IMR-90 (cell line): Measurements from ENCODE around the gene B4GALT1. TPM values are rescaled to one million over a fixed set of nuclear protein-coding genes. Genes with fewer than 3 reads are reported as not detected.

Experiments used
- ATAC-seq: fragments of 200-7000 bp; cut with Tn5 transposase; 2 replicates; pipeline ENCODE4 v1.9.1; 2020; ENCODE audit warnings: low read depth, mild to moderate bottlenecking, moderate library complexity
- BruUV-seq: library from RNA; stranded (reverse); fragments of 400-500 nt; replicated peaks from 2 replicates; lab custom pipeline; 2021; lab: Mats Ljungman, UMichigan
- CTCF ChIA-PET: fragments of 300-600 bp; formaldehyde crosslinking; extraction: SDS; loops from one replicate; lab custom pipeline; 2021; ENCODE audit warnings: antibody characterized with exemption; lab: Yijun Ruan, JAX
- POLR2A ChIA-PET: fragments of 300-600 bp; sonication (Branson Sonifier 250); formaldehyde crosslinking; loops from one replicate; lab custom pipeline; 2022; ENCODE audit warnings: antibody characterized with exemption; ENCODE audit not compliant: unreplicated experiment; lab: Charles Lee
- DNase-seq: peaks from one replicate; pipeline ENCODE4 v3.0.0; 2013
- H2AFZ ChIP-seq: replicated peaks from 2 replicates; pipeline ENCODE3; 2013; ENCODE audit warnings: low read length, mild to moderate bottlenecking; ENCODE audit not compliant: poor library complexity
- H2AK5ac ChIP-seq: 2 replicates; pipeline ENCODE4 v1.6.1; 2013; ENCODE audit warnings: low read depth, low read length, inconsistent platforms
- H2AK9ac ChIP-seq: replicated peaks from 2 replicates; pipeline ENCODE3; 2013; ENCODE audit warnings: mild to moderate bottlenecking, low read depth, low read length, moderate library complexity; ENCODE audit not compliant: poor library complexity
- H2BK120ac ChIP-seq: 2 replicates; pipeline ENCODE4 v1.6.1; 2013; ENCODE audit warnings: low read depth, low read length, inconsistent platforms
- H2BK15ac ChIP-seq: 3 replicates; pipeline ENCODE4 v1.6.1; 2013; ENCODE audit warnings: low read depth, low read length, inconsistent platforms
- H2BK20ac ChIP-seq: 2 replicates; pipeline ENCODE4 v1.6.1; 2013; ENCODE audit warnings: low read depth, mild to moderate bottlenecking, inconsistent platforms, low read length, moderate library complexity
- H2BK5ac ChIP-seq: 2 replicates; pipeline ENCODE4 v1.6.1; 2013; ENCODE audit warnings: mild to moderate bottlenecking, low read depth, low read length, inconsistent platforms; ENCODE audit not compliant: poor library complexity, severe bottlenecking
- H3K14ac ChIP-seq: replicated peaks from 2 replicates; pipeline ENCODE4 v1.6.1; 2013; ENCODE audit warnings: low read depth, low read length, inconsistent platforms
- H3K18ac ChIP-seq: 2 replicates; pipeline ENCODE4 v1.6.1; 2013; ENCODE audit warnings: low read depth, low read length, control low read depth
- H3K23ac ChIP-seq: 2 replicates; pipeline ENCODE4 v1.6.1; 2013; ENCODE audit warnings: low read depth, low read length, inconsistent platforms
- H3K27ac ChIP-seq: 2 replicates; pipeline ENCODE4 v1.5.1; 2013; ENCODE audit warnings: mild to moderate bottlenecking, control low read depth, low read length; ENCODE audit not compliant: insufficient read depth
- H3K27me3 ChIP-seq: 2 replicates; pipeline ENCODE4 v1.6.1; 2013; ENCODE audit warnings: low read length; ENCODE audit not compliant: control insufficient read depth, insufficient read depth
- H3K36me3 ChIP-seq: 2 replicates; pipeline ENCODE4 v1.6.1; 2013; ENCODE audit warnings: low read length, mixed read lengths; ENCODE audit not compliant: control insufficient read depth, insufficient read depth
- H3K4ac ChIP-seq: 2 replicates; pipeline ENCODE4 v1.6.1; 2013; ENCODE audit warnings: low read depth, low read length, inconsistent platforms
- H3K4me1 ChIP-seq: 2 replicates; pipeline ENCODE4 v1.6.1; 2013; ENCODE audit warnings: low read length, mixed read lengths; ENCODE audit not compliant: control insufficient read depth, insufficient read depth
- H3K4me2 ChIP-seq: 2 replicates; pipeline ENCODE4 v1.6.1; 2013; ENCODE audit warnings: low read depth, mild to moderate bottlenecking, control low read depth, low read length, moderate library complexity
- H3K4me3 ChIP-seq: 2 replicates; pipeline ENCODE4 v1.5.1; 2013; ENCODE audit warnings: low read depth, mild to moderate bottlenecking, control low read depth, low read length, moderate library complexity; ENCODE audit not compliant: insufficient read depth
- H3K56ac ChIP-seq: 2 replicates; pipeline ENCODE4 v1.6.1; 2013; ENCODE audit warnings: low read length, inconsistent platforms; ENCODE audit not compliant: insufficient read depth; ENCODE audit errors: extremely low read depth
- H3K79me1 ChIP-seq, 2 experiments: 2 replicates each; pipeline ENCODE4 v1.6.1; 2013; ENCODE audit warnings: low read length in 2 of 2, inconsistent platforms in 1 of 2, low read depth in 1 of 2
- H3K9ac ChIP-seq: 2 replicates; pipeline ENCODE4 v1.6.1; 2013; ENCODE audit warnings: low read depth, low read length, control low read depth
- H3K9me1 ChIP-seq: 2 replicates; pipeline ENCODE4 v1.6.1; 2013; ENCODE audit warnings: low read length, inconsistent platforms; ENCODE audit not compliant: insufficient read depth
- H3K9me3 ChIP-seq: 2 replicates; pipeline ENCODE4 v1.6.1; 2013; ENCODE audit warnings: low read length; ENCODE audit not compliant: control insufficient read depth, insufficient read depth
- H4K20me1 ChIP-seq: 2 replicates; pipeline ENCODE4 v1.6.1; 2013; ENCODE audit warnings: low read length, inconsistent platforms; ENCODE audit not compliant: insufficient read depth
- H4K5ac ChIP-seq: 2 replicates; pipeline ENCODE4 v1.6.1; 2013; ENCODE audit warnings: mild to moderate bottlenecking, low read depth, low read length, control low read depth
- H4K8ac ChIP-seq, 2 experiments: 2 replicates each; pipeline ENCODE4 v1.6.1; 2013; ENCODE audit warnings: low read depth in 2 of 2, low read length in 2 of 2, control low read depth in 1 of 2, inconsistent platforms in 1 of 2
- H4K91ac ChIP-seq: 2 replicates; pipeline ENCODE4 v1.6.1; 2013; ENCODE audit warnings: low read depth, low read length, inconsistent platforms; ENCODE audit not compliant: insufficient read depth
- NFE2L2 ChIP-seq: fragments of 150-350 bp; IDR thresholded peaks from 2 replicates; pipeline ENCODE4 v1.6.1; 2016; ENCODE audit warnings: low read depth, mild to moderate bottlenecking, low read length
- WGBS, 2 experiments: methylation state at CpG; one replicate each; pipeline versions ENCODE4 v1.1.5 to v1.1.7; 2013; ENCODE audit warnings: missing lambda C conversion rate in 2 of 2; ENCODE audit not compliant: insufficient read length in 1 of 2; ENCODE audit errors: extremely low coverage in 2 of 2; 5-methylcytosine and 5-hydroxymethylcytosine counted together
- dilution Hi-C: fragments of 300-500 bp; cut with HindIII; formaldehyde crosslinking; loops from one replicate; pipeline ENCODE4 v1.14.3; 2018; ENCODE audit warnings: low sequenced_read_pairs; ENCODE audit not compliant: unreplicated experiment
- in situ Hi-C: fragments of 300-500 bp; cut with MboI; formaldehyde crosslinking; loops from 3 replicates; pipeline ENCODE4 v1.14.3; 2019; ENCODE audit warnings: low sequenced_read_pairs, inconsistent platforms, mixed read lengths
- intact Hi-C: fragments of 100-400 bp; cut with micrococcal nuclease; formaldehyde crosslinking; loops from 2 replicates; pipeline ENCODE4 v1.10.0; 2022
- microRNA-seq, 2 experiments: library from miRNA; stranded (forward) in 1 of 2; unstranded in 1 of 2; fragments of 10-50 nt in 1 of 2; fragments of <30 nt in 1 of 2; gene quantifications in 1 of 2; microRNA quantifications in 1 of 2; one replicate each; pipeline versions ENCODE3 to v1.1.0; 2013 to 2020; ENCODE audit not compliant: insufficient read depth in 1 of 2, insufficient read length in 1 of 2, unreplicated experiment in 1 of 2
- polyA plus RNA-seq, 3 experiments: library from polyadenylated mRNA; depleted of rRNA; stranded (reverse); fragments of >200 nt; gene quantifications; 2 replicates each; pipeline ENCODE4 v1.2.3, GENCODE V29; 2012; ENCODE audit warnings: low replicate concordance in 1 of 3
- small RNA-seq, 5 experiments: library from RNA; depleted of rRNA; stranded (forward); fragments of <200 nt; gene quantifications; one replicate each; pipeline ENCODE3, GENCODE V24; 2012
- total RNA-seq: library from RNA; depleted of rRNA; stranded (reverse); fragments of >200 nt; gene quantifications from 2 replicates; pipeline ENCODE4 v1.2.3, GENCODE V29; 2012; rRNA removed
- TF ChIP-seq, protein P1 (sequence below): fragments of 150-350 bp; IDR thresholded peaks from 2 replicates; pipeline ENCODE4 v1.6.1; 2017; ENCODE audit warnings: mild to moderate bottlenecking, antibody characterized with exemption, low read length, low read depth

The B4GALT1 gene
- total and polyA plus RNA-seq, 2 of the 4 experiments (the other 2 are of a cell fraction): 8.8 to 37.8 TPM

DNA sequence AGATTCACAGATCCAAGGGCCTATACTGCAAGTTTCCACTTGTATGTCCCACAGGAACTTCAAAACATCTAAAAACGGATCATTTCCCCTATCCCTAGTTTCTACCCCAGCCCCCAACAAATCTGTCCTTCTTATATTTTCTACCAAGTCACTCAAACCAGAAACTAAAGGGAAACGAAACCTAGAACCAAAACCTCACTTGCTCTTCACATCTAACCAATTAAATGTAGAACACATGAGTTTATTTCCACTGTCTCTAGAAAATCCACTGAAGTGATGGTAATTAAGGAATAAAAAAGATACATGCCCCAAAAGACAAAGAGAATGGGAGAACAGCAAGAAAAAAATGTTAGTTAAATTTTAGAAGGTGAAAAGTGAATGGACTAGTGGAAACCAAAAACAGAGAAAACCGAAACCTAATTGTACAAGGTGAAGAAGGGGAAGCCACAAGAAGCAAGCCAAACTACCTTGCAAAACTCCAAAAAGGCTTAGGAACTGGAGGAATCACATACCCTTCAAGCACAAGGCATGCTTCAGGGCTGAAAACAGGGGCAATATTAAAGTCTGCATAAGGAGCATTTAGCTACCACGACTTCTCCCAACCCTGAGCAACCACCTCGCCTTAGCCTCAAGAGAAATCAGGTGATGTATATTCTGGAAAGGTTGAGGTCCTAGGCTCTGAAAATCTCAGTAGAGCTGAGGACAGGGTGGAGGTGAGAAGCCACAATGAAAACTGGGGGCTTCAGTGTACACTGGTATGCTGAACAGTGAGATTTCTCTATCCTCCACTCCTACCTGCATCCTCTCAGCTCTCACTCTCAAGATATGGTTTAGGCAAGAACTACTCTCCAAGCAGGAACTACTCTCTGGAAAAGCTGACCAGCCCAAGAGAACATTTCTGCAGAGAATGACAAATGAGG is 101.7 kb downstream of the B4GALT1 start:
- Histone ChIP-seq H3K4me1 (no peaks in the 10 kb centered on the region), H4K5ac (no peak overlapping the region), H3K9me3 (no peaks in the 10 kb centered on the region), H3K79me1 (peaks cover 7 to 18% of the 10 kb centered on the region in 2 experiments), H3K27me3 (no peaks in the 10 kb centered on the region), H2BK120ac (no peak overlapping the region), H3K27ac (no peak overlapping the region), H4K20me1 (peaks cover 4% of the 10 kb centered on the region; the same call in 1 of the 2 replicates), H3K18ac (no peak overlapping the region), H2AFZ (no peak overlapping the region), H3K9me1 (no peaks in the 10 kb centered on the region), H3K23ac (no peak overlapping the region), H3K4me3 (no peak overlapping the region), H4K8ac (no peak overlapping the region), H2BK15ac (no peak overlapping the region), H3K14ac (no peak overlapping the region), H2BK5ac (no peak overlapping the region), H3K56ac (no peak overlapping the region), H3K9ac (no peak overlapping the region), H3K4me2 (no peak overlapping the region), H4K91ac (no peak overlapping the region), H2BK20ac (no peak overlapping the region), H3K4ac (no peak overlapping the region), H3K36me3 (peaks cover 36% of the 10 kb centered on the region), H2AK5ac (no peak overlapping the region), H2AK9ac (no peak overlapping the region)
- WGBS, 2 experiments: no CpG with 5 or more reads among the region's 5 CpGs
- intact Hi-C loops: no loop called here
- no peak for TF ChIP-seq NFE2L2
- TF ChIP-seq, protein P1, sequence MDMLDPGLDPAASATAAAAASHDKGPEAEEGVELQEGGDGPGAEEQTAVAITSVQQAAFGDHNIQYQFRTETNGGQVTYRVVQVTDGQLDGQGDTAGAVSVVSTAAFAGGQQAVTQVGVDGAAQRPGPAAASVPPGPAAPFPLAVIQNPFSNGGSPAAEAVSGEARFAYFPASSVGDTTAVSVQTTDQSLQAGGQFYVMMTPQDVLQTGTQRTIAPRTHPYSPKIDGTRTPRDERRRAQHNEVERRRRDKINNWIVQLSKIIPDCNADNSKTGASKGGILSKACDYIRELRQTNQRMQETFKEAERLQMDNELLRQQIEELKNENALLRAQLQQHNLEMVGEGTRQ: no peak
- POLR2A ChIA-PET: no interaction called here
- CTCF ChIA-PET: no interaction called here
- BruUV-seq: no TSS peak
- dilution Hi-C loops: no loop called here
- in situ Hi-C loops: no loop called here
- DNase-seq: no peak
- no peak for ATAC-seq

Small RNA genes within 50 kb of the gene (microRNA-seq; reads per million reads assigned to microRNA genes)
- gene RNU4ATAC15P (ENCODE audit: insufficient read depth, insufficient read length): not detected

Small RNA genes within 50 kb of the gene (small RNA-seq; reads per million reads assigned to genes)
- 0 reads per million in 5 experiments for gene RNU4ATAC15P

Other genes with a start within 250 kb of the B4GALT1 start
- gene APTX, start 165.7 kb downstream of the B4GALT1 start, total RNA-seq: 34.2 and 45.3 TPM in 2 replicates
- 28.0 and 32.6 TPM in 2 replicates for gene APTX, start 165.7 kb downstream of the B4GALT1 start, polyA plus RNA-seq (2012; rRNA removed)
- 59.5 and 109 TPM in 2 replicates for gene DNAJA1, start 142.1 kb downstream of the B4GALT1 start, total RNA-seq
- 103 and 118 TPM in 2 replicates for gene DNAJA1, start 142.1 kb downstream of the B4GALT1 start, polyA plus RNA-seq (2012; rRNA removed)
- 36.0 and 37.8 TPM in 2 replicates for gene SMU1, start 90.7 kb downstream of the B4GALT1 start, total RNA-seq
- 8.6 and 11.1 TPM in 2 replicates for gene SMU1, start 90.7 kb downstream of the B4GALT1 start, polyA plus RNA-seq (2012; rRNA removed)
- gene SPINK4, start 72.8 kb upstream of the B4GALT1 start, total RNA-seq: not detected in 2 replicates
- not detected in 2 replicates for gene SPINK4, start 72.8 kb upstream of the B4GALT1 start, polyA plus RNA-seq (2012; rRNA removed)
- gene BAG1, start 97.4 kb upstream of the B4GALT1 start, total RNA-seq: 4.5 and 8.3 TPM in 2 replicates
- gene BAG1, start 97.4 kb upstream of the B4GALT1 start, polyA plus RNA-seq (2012; rRNA removed): 20.4 and 20.9 TPM in 2 replicates
- gene CHMP5, start 97.7 kb upstream of the B4GALT1 start, total RNA-seq: 70.6 and 95.5 TPM in 2 replicates
- gene CHMP5, start 97.7 kb upstream of the B4GALT1 start, polyA plus RNA-seq (2012; rRNA removed): 70.2 and 80.8 TPM in 2 replicates
- gene NFX1, start 123.2 kb upstream of the B4GALT1 start, total RNA-seq: 36.0 and 36.9 TPM in 2 replicates
- gene NFX1, start 123.2 kb upstream of the B4GALT1 start, polyA plus RNA-seq (2012; rRNA removed): 25.3 and 27.0 TPM in 2 replicates
- gene AQP7, start 235.2 kb upstream of the B4GALT1 start, total RNA-seq: 0.28 TPM in 1 of 2 replicates, not detected in the other
- gene AQP7, start 235.2 kb upstream of the B4GALT1 start, polyA plus RNA-seq (2012; rRNA removed): 0.07 TPM in 1 of 2 replicates, not detected in the other